Non-pigmented ciliary epithelial cell (primary cell): ENCODE results near the gene PNCK.

ENCODE experiments used
- DNase-seq: peaks from one replicate; pipeline ENCODE4 v3.0.0-alpha.2; 2010; ENCODE audit warnings: low read depth

PNCK gene

DNA sequence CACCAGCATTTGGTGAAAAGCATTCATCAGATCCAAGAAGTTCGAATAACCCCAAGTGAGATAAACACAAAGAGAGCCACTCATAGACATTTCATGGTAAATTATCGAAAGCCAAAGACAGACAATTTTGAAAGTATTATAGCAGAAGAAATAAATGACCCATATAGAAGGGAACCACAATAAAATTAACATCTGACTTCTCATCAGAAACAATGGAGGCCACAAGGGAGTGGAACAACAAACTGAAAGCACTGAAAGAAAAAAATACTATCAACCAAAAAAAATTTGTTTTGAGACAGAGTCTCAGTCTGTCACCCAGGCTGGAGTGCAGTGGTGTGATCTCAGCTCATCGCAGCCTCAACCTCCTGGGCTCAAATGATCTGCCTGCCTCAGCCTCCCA lies 14.3 kb downstream of the PNCK start:
- DNase-seq = no peak

DNA sequence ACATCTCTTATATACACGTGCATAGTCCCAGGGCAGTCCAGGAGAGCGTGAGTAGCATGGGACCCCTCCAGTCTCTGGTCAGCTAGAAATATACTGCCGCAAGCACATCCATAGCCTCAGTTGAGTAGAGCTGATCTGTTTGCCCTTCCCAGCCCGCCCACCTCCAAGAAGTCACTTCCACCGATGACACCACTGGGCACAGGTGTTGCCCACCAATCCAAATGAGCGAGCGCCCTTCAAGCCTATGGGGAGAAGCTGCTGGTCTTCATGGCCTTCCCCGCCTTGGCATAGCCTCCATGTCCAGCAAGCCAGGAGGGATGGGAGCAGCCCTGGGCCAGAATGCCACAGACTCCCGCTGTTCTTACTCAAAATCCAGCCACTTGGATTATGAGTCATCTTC lies 16.5 kb downstream of the PNCK start:
- no peak for DNase-seq

DNA sequence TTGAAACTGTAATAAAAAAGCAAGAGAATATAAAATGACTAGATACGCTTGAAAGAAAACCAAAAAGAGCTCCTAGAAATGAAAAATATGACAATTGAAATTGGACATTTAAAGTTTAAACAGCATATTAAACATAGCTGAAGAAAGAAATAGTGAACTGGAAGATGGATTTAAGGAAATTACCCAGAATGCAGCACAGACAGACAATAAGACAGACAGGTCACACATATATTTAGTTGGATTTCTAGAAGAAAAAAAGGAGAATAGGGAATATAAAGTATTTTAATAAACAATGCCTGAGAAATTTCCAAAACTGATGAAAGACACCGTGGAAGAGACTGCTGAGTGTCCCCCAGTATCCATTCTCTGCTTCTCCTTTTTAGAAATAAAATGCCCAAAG lies 20.1 kb downstream of the PNCK start:
- no peak for DNase-seq

DNA sequence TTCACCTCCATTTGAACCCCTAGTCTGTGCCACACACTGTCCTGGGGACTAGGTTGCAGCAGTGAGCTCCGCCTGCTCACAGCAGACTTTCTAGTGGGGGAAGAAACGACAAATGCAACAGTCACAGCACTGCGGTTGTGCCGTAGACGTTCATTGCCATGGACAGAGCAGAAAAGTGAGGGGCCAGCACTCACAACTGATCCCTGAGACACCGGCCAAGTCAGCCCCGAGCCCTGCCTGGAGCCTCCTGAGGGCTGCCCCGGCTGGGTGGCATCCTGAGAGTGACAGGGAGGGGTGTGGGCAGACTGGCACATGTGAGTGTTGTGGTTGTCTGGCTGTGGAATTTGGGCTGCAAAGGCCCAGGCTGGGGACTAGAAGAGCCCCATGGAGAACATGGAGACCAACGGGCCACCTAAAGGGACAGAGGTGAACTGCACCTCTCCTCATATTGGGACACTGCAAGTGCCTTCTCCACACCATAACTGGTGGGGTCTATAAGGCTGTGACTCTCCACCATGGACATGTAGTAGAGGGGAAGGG lies 22.0 kb downstream of the PNCK start:
- DNase-seq = no peak

DNA sequence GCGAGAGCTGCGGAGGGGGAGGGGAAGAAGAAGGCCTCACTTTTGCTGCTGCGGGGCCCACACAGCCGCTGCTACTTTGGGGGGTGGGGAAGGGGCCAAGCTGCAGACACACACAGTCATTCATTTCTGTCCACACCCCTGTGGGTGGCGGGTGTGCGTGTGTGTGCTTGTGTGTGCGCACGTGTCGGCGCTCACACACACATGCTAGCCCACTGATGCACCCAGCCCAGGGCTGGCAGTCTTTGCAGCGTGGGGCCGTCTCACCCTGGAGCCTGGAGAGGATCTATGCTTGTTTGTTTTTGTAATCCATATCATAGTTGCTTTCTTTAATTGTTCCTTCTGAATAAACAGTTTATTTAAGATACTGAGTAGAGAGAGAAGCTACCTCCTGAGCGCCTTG lies 22.7 kb downstream of the PNCK start:
- DNase-seq = no peak

DNA sequence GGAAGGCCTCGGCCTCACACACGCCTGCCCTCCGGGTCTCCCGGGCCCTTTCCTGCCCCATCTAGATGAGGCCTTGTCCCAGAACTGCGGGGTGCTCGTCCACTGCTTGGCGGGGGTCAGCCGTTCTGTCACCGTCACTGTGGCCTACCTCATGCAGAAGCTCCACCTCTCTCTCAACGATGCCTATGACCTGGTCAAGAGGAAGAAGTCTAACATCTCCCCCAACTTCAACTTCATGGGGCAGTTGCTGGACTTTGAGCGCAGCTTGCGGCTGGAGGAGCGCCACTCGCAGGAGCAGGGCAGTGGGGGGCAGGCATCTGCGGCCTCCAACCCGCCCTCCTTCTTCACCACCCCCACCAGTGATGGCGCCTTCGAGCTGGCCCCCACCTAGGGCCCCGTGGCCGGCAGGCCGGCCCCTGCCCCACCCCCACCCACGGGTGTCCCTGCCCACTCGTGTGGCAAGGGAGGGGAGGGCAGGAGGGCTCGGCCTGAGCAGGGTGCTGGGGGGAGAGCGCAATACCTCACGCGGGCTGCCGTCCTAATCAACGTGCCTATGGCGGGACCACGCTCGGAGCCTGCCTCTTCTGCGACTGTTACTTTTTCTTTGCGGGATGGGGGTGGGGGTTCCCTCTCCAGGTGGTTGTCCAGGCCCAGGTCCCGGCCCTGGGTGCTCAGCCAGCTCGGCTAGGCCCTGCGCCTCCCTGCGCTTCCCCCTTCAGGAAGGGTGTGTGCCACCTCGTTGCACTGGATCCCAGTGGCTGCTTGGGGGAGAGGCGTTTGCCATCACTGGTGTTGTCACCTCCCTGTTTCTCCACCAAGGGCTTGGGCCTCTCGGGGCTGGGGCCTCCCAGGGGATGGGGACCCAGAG lies 23.5 kb downstream of the PNCK start:
- no peak for DNase-seq

DNA sequence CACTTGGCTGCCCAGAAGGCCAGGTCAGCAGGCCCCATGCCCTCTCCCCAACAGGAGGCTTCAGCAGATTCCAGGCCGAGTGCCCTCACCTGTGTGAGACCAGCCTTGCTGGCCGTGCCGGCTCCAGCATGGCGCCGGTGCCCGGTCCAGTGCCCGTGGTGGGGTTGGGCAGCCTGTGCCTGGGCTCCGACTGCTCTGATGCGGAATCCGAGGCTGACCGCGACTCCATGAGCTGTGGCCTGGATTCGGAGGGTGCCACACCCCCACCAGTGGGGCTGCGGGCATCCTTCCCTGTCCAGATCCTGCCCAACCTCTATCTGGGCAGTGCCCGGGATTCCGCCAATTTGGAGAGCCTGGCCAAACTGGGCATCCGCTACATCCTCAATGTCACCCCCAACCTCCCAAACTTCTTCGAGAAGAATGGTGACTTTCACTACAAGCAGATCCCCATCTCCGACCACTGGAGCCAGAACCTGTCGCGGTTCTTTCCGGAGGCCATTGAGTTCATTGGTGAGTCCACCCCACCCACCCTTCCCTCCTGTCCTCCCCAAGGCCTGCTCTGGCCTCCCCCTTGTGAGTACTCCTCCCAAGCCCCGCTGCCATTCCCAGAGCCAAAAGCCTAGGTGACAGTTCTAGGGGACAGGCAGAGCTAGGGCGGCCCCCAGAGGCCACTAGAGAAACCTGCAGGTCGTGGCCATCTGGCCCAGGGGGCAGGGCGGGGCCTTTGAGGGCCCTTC lies 24.3 kb downstream of the PNCK start:
- DNase-seq = no peak

DNA sequence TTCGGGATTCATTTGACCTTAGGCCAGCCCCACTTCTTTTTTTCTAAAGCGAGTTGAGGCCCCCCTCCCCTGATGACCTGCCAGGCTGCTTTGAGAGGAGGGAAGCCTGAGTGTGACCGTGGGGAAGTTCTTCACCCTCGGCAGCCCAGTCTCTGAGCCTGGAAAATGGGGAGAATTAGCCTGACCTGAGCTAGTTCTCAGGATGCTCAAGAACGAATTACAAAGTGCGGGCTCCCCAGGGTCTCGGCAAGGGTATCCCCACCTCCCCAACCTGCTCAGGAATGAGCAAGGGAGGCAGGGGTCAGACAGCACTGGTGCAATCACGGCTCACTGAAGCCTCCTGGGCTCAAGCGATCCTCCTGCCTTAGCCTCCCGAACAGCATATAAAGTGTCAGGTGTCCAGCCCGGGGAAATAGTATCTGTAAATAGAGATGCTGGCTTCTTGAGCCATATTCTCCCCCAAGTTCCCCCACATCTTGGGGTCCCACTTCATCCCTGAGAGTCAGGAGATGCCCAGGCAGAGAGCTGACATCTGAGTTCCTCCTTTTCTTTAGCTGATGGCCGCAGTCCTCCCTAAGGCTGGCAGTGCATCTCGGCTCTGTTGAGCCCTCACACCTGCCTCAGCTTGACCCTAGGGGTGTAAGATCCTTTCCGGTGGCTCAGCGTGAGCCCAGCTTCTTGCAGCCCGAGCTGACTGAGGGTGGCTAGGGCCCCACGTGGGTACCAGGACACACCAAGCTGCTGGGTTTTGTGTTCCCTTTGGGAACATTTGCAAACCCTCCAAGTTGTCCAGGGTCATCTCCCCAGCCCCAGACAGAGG lies 25.0 kb downstream of the PNCK start:
- DNase-seq = no peak

DNA sequence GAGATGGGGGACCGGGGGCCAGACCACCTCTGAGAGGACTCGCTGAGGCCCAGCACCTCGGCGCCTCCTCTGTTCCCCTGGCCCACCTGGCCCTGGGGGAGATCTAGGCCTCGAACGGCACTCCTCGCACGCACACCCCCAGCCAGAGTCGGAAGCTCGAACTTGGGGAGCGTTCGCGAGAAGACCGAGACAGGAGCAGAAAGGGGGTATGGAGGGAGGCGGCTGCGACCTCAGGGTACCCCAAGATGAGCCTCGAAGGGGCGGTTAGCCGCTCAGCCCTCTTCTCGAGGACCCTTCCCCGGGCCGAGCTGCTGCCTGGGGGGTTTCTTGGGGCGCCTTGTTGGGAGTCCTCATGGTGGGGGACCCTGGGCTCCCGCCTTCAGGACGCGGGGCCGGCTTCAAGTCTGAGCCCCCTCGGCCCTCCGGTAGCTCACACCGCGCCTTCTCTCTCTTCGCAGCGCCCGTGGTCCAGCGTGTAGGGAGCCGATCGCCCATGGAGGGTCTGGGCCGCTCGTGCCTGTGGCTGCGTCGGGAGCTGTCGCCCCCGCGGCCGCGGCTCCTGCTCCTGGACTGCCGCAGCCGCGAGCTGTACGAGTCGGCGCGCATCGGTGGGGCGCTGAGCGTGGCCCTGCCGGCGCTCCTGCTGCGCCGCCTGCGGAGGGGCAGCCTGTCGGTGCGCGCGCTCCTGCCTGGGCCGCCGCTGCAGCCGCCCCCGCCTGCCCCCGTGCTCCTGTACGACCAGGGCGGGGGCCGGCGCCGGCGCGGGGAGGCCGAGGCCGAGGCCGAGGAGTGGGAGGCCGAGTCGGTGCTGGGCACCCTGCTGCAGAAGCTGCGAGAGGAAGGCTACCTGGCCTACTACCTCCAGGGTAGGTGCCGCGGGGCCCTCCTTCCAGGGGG lies 25.9 kb downstream of the PNCK start:
- no peak for DNase-seq

DNA sequence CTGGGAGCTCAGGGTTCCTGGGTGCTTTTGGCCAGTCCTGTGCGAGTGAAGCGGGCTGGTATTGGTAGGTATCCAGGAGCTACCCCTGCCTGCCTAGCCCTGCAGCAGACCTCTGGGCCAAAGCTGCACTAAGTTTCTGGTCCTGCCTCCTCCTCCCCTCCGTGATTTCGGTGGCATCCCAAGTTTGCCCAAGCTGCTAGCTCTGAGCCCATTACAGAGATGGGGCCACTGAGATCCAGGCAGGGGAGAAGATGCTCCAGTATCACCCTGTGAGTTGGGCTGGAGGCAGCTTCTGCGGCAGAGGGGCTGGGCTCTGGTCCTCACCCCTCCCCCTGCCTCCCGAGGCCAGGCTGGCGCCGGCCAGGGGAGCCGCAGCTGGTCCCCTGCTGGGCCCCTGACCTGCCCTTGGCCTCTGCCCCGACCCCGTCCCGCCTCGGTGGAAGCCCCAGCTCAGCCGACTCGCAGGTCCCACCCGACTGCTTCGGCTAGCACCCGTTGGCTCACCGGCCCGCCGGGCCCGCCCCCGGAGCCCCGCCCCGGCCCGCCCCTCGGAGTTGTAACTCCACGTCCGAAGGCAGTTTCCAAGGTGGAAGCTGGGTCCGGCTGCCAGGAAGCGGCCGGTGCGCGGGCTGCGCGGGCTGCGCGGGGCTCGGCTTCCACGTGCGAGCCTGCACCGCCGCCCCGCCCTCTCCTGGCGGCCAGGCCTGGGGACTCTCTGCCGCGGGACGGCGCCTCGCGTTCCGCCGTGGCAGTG lies 26.8 kb downstream of the PNCK start, which contains the start of gene DUSP9:
DUSP9 (plus strand) TSS at position 584 of the 754 bp plus-strand sequence. CDS start 751 bp downstream, outside the sequence.
- no peak for DNase-seq

DNA sequence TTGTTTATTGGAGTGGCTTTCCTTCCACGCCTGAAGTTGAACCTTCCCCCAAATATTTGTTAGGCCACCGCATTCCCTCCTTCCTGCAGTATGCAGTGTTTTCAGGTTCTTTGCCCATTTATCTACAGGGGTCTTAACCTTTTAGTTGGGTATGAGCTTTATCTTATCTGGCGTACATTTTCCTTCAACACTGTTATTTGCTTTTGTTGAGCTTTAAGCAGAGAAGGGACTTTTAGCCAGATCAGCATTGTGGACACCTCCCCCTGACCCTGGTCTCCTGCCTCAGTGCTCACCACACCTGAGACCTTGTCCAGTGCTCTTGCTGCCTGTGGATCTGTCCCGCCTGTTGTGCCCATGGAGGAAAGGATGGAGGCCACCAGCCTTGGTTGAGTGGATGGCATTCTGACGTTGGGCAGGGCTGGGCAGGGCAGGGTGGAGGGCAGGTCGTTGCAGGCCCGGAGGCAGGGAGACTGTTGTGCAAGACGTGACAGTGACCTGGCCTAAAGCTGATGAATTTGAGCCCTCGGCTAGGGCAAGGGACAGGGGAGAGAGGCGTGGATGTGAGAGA lies 27.6 kb downstream of the PNCK start:
- no peak for DNase-seq

DNA sequence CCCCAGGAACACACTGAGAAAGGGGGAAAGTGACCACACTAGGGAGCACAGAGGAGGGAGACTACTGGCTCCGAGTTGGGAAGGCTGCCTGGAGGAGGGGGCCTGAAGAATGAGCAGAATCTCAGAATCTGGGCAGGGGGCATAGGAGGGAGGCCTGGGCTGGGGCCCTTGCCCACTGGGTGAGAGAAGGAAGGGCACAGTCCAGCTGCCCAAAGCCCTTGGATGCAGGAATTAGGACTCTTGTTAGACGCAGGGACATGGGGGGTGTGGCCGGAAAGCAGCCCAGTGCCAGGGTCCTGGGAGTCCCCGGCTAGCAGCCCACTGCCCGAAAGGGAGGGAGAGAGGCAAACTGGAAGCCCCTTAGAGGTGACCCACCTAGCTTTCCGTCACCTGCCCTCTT lies 28.5 kb downstream of the PNCK start:
- DNase-seq = no peak

DNA sequence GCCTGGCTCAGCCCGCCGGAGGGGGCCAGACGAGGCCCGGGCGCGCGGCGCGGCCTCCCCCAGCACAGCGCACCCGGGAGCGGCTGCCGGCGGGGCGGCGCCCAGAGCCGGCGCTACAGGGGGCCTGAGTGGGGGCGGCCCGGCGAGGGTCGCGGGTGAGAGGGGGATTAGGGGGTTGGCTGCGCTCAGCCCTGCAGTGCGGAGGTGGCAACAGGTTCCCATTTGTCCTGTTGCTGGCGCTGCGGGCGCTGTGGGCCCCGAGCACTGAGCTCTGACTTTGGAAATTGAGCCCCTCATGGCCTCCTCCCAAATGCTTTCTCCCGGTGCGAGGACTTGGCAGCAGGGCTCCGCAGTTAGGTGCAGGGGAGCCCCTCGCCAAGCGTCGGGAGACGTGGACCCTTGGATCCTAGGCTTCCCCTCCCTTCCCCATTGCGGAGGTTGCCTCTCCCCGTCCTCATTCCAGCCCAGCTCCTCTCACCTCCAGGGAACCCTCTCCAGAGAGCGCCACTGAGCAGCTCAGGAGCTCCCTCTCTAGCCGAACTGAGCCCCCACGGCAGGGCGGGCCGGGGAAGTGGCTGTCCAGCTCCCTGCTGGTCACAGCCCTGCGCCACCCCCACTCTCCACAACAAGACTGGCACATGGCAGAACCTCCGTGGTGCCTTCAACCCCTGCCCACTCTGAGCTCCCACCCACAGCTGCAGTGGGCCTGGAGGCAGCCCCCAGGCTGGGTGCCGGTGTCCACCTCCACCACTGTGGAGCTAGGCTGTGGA lies 29.1 kb downstream of the PNCK start:
- DNase-seq = no peak

DNA sequence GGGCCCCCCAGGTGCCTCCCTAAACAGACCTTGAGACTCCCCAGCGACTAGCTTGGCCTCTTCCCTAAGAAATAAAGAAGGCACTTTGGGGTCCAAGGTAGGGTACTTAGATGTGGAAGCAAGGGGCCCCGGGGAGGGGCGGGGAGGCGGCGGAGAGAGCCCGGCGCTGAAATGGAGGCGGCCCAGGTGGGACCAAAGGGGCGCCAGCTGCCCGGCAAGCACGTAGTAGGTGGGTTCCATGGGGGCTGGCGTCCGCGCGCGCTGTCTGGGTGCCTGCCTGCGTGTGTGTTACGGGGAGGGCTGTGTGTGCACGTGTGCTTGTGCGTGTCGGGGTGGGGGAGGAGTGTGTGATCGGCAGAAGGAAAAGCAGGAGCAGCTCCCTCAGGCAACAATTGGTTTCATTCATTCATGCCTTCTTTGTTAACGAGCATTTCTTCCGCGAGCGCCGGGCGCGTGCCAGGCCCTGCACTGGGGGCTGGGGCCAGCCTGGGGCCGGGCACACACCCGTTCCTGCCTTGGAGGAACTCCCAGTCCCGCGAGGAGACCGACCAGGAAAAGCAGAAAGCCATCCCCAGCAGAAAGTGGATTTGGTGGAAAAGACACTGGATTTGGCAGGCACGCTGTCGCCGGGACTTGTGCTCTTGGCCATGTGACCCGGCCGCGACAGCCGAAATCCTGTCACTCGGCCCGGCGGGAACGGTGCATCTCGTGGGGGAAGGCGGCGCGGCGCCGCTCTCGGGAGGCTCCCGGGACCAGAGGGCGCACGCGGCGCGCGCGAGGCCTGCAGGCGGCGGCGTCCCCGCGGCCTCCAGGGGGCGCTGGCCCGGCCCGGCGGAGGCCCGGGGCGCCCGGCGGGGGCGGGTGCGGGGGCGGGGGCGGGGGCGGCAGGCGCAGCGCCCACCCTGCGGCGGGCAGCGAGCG lies 29.9 kb downstream of the PNCK start:
- no peak for DNase-seq

DNA sequence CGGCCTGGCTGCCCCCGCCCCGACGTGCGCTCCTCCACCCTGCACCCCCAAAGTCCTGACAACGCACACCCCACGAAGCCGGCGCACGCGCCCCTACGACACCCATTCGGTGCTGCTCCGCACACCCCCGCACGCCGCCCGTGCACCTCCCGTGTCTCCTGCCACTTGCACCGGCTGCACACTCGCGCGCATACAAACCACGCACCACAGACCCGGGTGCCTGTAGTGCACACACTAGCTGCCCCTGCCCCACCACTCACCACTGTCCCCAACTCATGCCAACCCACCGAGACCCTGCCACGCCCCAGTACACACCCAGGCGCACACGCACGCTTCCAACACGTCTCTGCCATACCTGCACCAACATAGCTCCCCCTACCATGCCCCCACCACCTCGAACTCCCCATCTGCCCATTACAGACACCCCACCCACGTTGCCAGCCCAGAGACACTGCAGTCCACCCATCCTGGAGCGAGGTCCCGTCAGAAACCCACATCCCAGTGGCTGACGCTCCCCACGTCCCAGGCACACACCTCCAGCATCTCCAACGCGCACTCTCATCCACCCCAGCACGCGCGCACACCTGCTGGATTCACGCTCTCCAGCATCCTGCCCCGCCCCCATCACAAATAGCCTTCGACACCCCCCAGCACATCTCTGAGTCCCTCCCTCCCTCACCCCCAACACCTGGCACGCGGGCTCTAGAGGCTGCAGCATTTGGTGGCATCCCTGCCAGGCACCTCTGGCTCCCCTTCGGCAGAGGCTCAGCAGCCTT lies 30.8 kb downstream of the PNCK start:
- no peak for DNase-seq

DNA sequence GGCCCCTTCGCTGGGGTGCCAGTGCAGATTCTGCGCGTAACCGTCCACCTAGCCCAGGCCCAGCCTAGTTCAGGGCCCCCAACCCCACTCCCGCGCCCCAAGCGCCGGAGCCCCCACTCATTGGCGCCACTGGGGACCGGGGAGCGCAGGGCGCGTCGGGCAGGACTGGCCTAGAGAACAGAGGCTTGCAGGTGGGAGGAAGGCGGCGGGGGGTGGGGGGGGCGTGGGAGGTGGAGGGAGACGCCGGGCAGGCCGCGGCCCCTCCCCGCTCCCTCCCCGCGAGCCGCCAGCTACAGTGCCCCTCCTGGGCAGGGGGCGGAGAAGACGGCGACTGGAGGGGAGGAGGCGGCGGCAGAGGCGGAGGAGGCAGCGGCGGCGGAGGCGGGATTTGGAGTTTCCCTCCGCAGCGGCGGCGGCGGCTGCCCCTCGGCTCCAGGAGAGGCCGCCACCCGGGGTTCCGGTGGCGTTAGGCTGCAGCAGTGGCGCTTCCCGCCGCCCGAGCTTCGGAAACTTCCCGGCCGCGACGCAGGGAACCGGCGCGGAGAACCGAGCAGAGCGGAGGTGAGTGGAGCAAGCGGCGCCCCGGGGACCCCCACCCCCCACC lies 31.5 kb downstream of the PNCK start:
- DNase-seq = no peak

DNA sequence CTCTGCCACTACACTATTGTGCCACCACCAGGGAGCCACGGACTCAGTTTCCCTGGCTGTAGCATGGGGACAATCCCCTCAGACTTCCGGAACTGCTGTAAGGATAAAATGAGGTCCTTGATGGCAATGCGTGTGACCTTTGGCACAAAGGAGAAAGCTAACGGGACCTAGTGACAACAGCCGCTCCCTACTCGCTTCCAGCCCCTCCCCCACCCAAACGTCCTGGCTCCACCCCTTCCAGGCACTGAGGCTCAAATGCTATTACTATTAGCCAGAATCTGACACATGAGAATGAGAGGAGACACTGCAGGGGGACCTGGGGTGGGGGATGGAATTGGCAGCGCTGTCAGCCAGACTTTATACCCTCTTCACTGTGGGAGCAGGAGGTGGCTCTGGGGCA lies 32.0 kb downstream of the PNCK start:
- no peak for DNase-seq
